Cardiac fibroblast (primary cell): ENCODE measurements around the gene NOTCH1.

ENCODE experiments used
- DNase-seq, 2 donors: peaks; one replicate each; pipeline versions ENCODE4 v3.0.0 to v3.0.0-alpha.2; 2010; ENCODE audit warnings: low read depth in 2 of 2
- H3K4me3 ChIP-seq, 2 donors: replicated peaks in 1 of 2; 1 replicate in 1 of 2; 2 replicates in 1 of 2; pipeline ENCODE4 v1.5.1; 2011; ENCODE audit warnings: low read depth in 2 of 2, low read length in 2 of 2, mild to moderate bottlenecking in 2 of 2, moderate library complexity in 1 of 2
- CTCF ChIP-seq: IDR thresholded peaks from one replicate; pipeline ENCODE4 v1.5.1; 2011; ENCODE audit warnings: low read depth, mild to moderate bottlenecking, low read length, inconsistent platforms

NOTCH1 gene

GRCh38 chr9:136471802-136472487 lies 73.9 kb downstream of the NOTCH1 start:
- DNase-seq, result no peak
- no peak for TF ChIP-seq CTCF
- H3K4me3 ChIP-seq, result no peak overlapping the region

- TF ChIP-seq CTCF, result no peak
- DNase-seq, result no peak
Observed at GRCh38 chr9:136470792-136471469, 74.9 kb downstream of the NOTCH1 start.

GRCh38 chr9:136470356-136470755 lies 75.5 kb downstream of the NOTCH1 start:
- DNase-seq, result no peak
- no peak overlapping the region for H3K4me3 ChIP-seq
- no peak for TF ChIP-seq CTCF

More at GRCh38 chr9:136470792-136471469, 74.9 kb downstream of the NOTCH1 start:
- H3K4me3 ChIP-seq, result no peak overlapping the region

- no peak overlapping the region for H3K4me3 ChIP-seq
- TF ChIP-seq CTCF, result no peak
- no peak for DNase-seq
Observed at GRCh38 chr9:136467766-136468165, 78.1 kb downstream of the NOTCH1 start.

- no peak overlapping the region for H3K4me3 ChIP-seq
- DNase-seq, result no peak
- no peak for TF ChIP-seq CTCF
Observed at GRCh38 chr9:136466155-136466541, 79.7 kb downstream of the NOTCH1 start.

- no peak for TF ChIP-seq CTCF
- no peak for DNase-seq
- H3K4me3 ChIP-seq, result no peak overlapping the region
Observed at GRCh38 chr9:136465500-136466154, 80.2 kb downstream of the NOTCH1 start.
